CD4-positive, alpha-beta T cell treated with Interleukin-10 for 1 hour (primary cell): ENCODE data around the gene IQSEC3.
"Not testable (repeated sequence)": the region's sequence is repeated elsewhere in the genome, so short reads cannot be mapped to it uniquely, and the experiment has no call there.

Source experiments
- DNase-seq: peaks from one replicate; pipeline ENCODE4 v3.0.0-alpha.2; 2020

Gene IQSEC3

DNA sequence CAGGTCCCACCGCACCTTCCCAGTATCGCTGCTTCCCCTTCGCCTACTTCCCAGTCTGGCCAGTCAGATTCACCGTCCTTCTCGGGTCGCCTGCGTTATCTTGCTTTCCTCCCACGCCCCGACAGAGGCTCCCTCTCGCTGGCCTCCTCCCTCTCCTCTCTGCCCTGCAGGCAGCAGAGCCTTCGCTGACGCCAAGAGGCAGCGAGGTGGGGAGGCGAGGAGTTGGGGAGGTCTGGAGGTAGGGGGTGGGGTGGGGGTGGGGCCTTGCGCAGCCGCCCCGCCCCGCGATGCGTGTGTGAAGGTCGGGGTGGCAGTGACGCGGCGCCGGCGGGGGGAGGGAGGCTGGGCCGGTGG is at the start of gene IQSEC3:
Gene IQSEC3 (plus strand): TSS at position 340 of the 354 bp plus-strand sequence. CDS start 116 bp downstream, outside the sequence.
- not testable (repeated sequence) for DNase-seq

DNA sequence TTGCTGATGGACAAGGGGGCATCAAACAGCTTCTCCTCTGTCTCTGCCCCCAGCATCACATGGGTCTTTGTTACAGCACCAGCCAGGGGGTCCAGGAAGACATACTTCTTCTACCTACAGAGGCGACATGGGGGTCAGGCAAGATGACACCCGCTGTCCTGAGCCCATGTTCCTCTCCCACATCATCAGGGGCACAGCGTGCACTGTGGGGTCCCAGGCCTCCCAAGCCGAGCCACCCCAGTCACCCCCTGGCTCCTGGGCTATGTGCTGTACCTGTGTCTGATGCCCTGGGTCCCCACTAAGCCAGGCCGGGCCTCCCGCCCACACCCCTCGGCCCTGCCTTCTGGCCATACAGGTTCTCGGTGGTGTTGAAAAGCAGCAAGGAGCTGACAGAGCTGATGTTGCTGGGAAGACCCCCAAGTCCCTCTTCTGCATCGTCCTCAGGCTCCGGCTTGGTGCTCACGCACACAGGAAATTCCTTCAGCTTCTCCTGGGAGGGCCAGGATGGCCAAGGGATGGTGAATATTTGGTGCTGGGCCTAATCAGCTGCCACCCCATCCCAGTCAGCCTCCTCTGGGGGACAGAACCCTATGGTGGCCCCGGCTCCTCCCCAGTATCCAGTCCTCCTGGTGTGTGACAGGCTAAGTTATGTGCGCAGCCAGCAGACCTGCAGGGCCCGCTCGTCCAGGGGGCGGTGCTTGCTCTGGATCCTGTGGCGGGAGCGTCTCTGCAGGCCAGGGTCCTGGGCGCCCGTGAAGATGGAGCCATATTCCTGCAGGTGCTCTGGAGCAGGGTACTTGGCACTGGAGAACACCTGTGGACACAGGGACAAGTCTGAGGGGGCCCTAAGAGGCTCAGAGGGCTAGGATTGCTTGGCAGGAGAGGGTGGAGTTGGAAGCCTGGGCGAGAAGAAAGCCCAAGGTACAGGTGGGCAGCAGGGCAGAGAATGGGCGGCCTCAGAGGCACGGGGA is 48.9 kb upstream of the IQSEC3 start:
- not testable (repeated sequence) for DNase-seq

DNA sequence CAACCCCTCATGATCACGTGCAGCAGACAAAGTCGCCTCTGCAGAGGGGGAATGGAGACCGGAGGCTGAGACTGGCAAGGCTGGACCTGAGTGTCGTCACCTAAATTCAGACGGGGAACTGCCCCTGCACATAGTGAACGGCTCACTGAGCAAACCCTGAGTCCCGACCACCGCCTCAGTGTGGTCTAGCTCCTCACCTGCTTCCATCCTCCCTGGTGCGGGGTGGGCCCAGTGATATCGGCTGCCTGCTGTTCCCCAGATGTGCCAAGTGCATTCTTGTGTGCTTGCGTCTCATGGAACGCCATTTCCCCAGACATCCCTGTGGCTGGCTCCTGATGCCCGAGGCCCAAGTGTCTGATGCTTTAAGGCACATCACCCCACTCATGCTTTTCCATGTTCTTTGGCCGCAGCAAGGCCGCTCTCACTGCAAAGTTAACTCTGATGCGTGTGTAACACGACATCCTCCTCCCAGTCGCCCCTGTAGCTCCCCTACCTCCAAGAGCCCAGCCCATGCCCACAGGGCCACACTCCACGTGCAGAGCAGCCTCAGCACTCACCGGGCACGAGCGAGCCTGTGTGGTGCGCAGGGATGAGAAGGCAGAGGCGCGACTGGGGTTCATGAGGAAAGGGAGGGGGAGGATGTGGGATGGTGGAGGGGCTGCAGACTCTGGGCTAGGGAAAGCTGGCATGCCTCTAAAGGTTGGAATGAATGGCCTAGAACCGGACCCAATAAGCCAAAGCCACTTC is 47.6 kb upstream of the IQSEC3 start:
- not testable (repeated sequence) for DNase-seq

DNA sequence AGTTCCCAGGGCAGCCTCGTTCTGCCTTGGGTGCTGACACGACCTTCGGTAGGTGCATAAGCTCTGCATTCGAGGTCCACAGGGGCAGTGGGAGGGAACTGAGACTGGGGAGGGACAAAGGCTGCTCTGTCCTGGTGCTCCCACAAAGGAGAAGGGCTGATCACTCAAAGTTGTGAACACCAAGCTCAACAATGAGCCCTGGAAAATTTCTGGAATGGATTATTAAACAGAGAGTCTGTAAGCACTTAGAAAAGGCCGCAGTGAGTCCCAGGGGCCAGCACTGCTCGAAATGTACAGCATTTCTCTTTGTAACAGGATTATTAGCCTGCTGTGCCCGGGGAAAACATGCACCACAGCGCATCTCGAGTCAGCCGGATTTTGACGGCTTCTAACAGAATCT is 46.7 kb upstream of the IQSEC3 start:
- not testable (repeated sequence) for DNase-seq

DNA sequence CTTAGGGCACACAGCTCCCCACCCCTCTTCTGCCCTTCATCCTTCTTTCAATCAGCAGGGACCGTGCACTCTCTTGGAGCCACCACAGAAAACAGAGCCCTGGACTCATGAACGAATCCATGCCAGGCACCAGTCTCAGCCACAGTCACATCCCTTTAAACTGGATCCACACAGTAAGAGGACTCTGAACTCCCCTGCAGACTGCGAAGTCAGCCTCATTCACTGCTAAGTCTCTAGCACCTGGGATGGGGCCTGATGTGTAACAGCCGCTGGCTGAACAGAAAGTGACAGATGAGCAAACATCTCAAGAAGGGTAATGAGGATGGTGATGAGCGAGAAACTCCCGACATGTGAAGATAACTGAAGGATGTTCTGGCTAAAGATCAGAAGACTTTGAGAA is 45.8 kb upstream of the IQSEC3 start:
- DNase-seq = no peak

DNA sequence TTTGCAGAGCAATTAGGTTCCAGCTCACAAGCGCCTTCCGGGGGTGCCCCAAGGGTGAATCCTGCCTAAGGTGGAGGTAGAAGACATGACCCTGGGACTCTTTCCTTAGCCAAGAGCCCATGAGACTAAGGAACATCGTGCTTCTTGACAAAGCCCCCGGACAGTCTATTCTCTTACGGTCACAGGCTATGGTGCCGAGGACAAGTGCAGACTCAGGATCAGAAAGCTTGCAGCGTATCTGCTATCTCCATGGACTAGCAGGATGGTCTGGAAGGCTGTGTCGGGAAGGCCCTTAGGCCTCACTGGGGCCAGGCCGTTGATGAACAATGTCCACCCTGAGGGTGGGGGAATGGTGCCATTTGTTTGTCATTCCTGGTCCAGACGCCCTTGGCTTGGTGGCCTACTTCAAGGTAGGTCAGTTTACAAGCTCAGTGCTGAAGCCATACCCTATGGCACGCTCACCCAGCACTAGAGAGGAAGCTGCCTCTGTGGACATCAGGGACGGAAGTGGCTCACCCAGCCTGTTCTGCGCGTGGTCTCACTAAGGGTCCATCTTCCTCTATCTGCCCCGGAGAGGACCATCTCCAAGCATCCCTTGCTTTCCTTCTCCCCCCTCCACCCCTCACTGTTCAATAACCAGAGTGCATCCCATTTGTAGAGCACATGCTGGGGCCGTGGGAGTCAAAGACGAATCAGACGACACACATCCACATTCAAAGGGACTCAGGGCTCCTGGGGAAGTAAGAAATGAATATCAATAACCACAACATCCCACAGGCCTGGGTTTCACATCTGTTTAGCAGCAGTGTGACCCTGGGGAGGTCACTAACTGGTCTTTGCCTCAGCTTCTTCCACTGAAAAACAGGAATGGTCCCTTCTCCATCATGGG is 45.0 kb upstream of the IQSEC3 start:
- DNase-seq = no peak

DNA sequence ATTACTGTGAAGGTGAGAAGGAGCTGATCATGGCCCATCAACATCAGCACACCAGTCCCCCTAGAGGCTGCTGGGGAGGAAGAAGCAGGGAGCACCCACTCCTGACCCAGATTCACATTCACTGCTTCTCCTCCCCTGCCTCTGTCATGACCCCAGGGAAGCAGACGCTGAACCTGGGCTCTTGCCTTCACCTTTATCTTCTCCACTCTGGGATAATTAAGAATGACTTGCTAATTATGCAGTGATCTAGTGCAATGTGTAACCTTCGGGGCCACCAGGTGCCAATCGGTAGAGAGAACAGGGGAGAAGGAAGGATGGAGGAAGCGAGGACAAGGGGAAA is 44.4 kb upstream of the IQSEC3 start:
- no peak for DNase-seq

DNA sequence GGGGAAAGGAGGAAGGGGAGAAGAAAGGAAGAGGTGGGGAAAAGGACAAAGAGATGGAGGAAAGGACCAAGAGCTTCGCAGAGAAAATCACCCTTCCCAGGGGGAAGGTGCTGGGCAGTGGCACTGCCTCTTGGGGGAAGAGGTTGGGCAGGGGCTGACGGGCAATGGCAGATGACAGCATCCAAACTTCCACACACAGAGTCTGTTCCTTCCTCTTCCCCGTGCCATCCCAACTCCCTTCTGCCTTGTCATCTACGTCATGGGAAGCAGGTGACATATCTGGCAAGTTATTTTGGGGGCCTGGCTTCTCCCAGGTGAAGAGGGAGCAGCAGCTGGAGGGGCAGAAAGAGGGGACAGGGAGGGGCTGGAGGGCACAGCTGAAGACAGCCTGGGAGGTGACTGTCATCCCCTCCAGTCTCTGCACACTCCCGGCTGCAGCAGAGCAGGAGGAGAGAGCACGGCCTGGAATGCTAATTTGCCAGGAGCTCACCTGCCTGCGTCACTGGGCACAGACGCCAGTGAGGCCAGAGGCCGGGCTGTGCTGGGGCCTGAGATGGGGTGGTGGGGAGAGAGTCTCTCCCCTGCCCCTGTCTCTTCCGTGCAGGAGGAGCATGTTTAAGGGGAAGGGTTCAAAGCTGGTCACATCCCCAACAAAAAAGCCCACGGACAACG is 43.9 kb upstream of the IQSEC3 start:
- DNase-seq = no peak

DNA sequence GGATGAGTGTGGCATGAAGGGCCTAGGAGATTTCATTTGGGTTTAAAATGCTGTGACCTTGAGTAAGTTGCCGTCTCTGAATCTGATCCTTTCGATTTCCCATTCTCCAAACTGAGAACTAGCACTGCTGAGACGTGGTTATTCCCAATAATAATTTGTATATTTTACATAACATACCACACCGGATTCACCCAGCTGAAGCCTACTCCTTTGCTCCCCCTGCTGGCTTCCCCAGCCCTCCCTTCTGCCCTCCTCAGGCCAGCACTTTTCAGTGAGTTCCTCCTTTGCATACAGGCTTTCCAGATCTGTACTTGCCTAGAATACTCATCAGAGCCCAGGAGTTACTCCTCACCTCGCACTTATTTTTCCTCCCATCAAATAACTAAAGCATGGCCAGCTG is 38.7 kb upstream of the IQSEC3 start:
- DNase-seq = not testable (repeated sequence)

DNA sequence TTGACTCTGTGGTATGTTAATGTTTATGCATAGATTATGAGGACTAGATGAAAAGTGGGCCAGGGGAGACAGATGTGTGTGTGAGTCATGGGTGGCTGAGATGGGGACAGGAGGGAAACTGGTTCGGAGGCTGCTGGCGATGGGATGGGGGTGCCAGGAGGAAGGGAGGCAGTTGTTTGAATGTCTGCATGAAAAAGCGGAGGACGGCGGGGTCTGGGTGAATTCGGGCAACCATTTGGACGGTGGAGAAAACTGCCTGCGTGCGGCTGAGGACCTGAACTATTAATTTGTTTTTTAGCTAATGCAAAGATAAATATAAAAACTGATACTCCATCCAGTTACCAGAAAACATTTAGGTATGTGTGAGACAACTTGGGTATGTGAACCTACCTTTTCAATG is 27.8 kb upstream of the IQSEC3 start:
- not testable (repeated sequence) for DNase-seq

DNA sequence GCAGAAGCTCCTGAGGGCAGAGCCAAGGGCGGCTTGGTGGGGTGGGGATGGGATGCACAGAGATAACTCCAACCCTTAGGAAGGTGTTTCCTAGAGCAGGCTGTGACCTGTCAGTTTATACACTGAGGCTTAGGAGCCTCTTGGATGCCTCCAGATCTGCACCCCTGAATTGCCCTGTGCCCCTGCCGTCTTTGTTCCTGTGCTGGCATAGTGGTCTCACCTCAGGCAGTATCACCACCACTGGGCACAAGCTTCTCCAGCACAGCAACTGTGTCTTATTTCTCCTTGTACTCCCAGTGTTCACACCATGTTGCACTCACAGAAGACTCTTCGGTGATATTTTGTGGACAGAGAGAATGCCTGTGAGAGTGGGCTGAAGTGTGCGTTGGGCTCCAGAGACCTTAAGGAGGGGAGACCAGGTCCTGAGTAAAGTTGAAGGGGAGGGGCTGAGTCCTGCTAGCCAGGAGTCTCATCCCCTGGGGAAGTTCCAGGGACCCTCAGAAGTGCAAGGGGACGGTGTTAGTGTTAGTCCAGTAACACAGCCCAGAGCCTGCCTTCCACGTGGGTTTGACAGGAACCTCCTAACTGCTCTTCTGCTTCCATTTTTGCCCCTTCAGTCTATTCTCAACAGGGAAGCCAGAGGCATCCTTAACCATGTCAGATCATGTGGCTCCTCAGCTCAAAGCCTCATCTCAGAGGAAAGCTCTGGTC is 26.9 kb upstream of the IQSEC3 start:
- DNase-seq = not testable (repeated sequence)

DNA sequence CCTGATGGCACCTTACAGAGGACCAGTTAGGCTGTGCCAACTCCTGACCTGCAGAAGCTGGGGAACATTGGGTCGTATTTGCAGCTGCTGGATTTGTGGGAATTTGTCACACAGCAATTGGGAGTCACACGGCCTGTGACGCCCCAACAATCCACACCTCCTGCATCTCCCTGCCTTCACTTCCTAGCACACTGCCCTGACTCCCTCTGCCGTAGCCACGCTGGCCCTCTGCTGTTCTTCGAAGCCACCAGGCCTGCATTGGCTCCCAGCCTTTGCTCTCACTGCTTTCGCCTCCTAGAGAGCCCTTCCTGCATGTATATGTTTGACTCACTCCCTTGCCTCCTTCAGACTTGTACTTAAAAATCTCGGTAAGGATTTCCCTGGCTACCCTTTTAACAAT is 22.2 kb upstream of the IQSEC3 start:
- not testable (repeated sequence) for DNase-seq

DNA sequence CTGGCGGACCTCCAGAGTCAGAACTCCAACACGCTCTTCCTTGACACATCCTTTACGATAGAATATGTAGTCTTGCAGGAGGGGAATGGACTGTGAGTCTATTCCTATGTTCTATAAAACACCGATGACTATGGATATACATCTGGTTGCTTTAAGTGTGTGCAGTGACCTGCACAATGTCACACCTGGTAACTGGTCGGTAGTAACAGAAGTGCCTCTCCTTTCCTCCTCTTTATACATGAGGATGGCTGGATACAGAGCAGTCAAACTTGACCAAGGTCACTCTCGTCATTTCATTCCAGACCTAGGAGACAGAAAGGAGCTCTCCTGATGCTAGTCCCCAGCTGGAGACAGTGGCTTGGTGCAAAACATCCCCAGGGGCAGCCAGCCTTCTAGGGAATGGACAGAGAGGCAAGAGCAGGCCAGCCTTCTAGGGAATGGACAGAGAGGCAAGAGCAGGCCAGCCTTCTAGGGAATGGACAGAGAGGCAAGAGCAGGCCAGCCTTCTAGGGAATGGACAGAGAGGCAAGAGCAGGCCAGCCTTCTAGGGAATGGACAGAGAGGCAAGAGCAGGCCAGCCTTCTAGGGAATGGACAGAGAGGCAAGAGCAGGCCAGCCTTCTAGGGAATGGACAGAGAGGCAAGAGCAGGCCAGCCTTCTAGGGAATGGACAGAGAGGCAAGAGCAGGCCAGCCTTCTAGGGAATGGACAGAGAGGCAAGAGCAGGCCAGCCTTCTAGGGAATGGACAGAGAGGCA is 21.2 kb upstream of the IQSEC3 start:
- DNase-seq = not testable (repeated sequence)

DNA sequence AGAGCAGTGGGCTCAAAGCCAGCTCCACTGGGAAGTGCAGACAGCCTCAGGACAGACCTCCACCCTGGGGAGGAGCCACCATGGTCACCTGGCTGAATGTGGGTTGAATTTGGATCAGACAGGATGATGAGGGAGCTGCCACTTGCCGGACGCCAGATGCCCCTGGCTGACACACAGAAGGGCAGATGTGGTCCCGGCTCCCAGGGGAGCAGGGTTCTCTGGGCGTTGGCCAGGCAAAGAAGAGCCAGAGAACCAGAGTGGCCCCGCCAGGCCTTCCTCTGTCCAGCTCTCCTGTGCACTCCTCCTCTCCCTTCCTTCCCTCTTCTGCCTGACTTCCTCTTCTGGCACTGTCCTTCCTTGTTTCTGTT is 20.6 kb upstream of the IQSEC3 start:
- DNase-seq = not testable (repeated sequence)

DNA sequence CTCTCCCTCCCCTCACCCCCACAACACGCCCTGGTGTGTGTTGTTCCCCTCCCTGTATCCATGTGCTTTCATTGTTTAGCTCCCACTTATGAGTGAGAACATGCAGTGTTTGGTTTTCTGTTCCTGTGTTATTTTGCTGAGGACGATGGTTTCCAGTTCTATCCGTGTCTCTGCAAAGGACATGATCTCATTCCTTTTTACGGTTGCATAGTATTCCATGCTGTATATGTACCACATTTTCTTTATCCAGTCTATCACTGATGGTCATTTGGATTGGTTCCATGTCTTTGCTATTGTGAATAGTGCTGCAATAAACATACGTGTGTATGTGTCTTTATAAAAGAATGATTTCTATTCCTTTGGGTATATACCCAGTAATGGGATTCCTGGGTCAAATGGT is 20.0 kb upstream of the IQSEC3 start:
- not testable (repeated sequence) for DNase-seq

DNA sequence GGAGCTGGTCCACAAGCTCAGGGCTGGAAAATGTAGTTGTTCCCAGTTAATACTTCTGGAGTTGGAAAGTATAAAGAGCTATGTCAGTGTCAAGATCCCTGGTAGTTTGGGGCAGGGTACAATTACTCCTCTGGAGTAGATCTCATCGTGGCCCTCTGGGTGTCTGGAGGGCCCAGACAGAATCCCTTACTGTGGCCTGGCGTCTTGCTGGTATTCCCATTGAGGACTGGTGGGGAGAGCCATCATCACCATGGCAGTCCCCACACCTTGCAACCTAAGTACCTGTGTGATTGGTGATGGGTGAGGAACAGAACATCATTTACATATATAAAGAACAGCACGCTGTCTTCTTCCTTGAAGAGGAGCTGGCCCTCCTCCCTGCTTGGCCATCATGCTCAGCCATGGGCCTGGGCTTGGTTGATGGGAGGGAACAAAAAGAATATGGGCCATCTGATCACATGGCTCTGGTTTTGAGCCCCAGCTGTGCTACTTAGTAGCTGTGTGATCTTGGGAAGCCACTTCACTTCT is 18.8 kb upstream of the IQSEC3 start:
- not testable (repeated sequence) for DNase-seq

DNA sequence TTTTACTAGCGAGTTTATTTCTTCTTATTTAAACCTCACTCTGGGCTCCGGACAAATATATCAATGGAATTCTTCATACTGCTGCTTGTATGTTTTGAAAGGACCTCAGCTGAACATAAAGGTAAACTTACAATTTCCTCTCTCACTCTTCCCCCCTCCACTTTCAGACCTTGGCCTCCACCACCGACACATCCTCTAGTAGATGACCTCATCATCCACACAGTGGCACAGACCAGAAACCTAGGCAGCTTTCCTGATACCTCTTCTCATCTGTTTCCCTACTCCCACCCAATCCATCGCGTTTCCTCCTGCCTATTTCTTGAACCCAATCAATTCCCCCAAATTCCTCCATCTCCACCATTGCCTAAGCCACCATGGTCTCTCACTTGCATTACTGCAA is 17.4 kb upstream of the IQSEC3 start:
- DNase-seq = not testable (repeated sequence)

DNA sequence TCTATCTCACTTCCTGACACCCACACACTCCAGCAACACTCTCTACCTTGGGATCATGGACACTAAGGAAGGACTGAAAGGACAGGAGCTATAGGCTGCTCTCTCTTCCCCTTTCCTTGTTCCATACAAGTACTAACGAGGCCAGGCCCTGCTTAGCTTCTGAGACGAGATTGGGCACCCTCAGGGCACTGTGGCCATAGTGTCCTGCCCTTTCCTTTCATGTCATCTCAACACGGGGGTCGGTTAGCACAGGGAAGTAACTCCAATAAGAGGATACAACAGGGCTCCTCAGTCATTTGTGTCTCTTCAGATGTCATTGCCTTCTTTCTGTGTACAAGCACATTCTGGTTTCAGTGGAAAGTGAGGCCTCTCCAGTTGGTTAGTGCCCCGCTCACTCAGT is 15.5 kb upstream of the IQSEC3 start:
- DNase-seq = not testable (repeated sequence)

DNA sequence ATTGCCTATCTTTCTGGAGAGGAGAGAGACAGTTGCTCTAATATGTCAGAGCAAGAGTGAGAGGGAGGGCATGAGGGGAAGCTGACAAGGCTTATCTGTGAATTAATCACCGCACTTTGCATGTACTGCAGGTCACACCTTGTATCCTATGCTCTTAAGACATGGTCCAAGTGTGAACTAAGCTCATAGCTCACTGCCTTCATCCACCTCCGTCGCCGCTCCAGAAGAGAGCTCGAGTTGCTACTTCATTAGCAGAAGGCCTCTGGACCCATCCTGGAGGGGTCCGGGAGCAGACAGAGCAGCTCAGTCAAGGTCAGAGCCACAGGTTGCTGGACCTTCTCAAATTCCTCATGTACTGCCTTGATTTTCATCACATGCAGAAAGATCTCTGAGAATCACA is 14.6 kb upstream of the IQSEC3 start:
- not testable (repeated sequence) for DNase-seq

DNA sequence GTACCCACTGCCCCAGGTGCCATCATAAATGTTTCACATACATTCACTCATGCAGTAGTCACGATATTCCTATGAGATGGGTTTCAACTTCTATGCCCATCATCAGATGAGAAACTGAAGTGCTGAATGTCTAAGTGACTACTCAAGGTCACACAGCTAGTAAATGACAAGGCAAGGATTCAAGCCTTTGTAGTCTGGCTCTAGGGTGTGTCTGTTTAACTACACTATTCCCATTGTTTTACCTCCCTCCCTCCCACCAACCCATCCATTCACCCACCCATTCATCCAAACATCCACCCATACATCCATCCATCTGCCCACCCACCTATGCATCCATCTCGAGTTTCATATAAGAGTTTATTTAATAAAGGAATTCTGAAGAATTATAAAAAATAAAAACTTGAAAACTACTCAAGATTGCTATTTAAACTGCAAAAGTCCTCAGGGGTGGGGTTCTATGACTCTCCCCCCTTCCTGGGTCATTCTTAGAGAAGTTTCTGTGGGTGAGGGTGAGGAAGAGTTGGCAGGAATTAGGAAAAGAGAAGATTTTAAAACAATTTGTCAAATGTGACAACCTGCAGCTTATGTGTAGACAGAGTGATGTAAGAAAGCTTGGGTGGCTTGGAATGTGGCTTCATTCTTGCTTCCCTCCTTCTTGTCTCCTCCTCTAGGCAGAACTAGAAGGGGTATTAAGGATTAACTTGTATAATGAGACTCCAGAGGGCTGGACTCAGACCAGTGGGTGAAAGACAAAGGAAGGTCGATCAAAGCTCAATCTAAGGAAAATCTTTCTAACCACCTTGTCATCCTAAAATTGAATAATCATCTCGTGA is 13.4 kb upstream of the IQSEC3 start:
- not testable (repeated sequence) for DNase-seq
